ENCODE data around the gene CRLF3.

DNA sequence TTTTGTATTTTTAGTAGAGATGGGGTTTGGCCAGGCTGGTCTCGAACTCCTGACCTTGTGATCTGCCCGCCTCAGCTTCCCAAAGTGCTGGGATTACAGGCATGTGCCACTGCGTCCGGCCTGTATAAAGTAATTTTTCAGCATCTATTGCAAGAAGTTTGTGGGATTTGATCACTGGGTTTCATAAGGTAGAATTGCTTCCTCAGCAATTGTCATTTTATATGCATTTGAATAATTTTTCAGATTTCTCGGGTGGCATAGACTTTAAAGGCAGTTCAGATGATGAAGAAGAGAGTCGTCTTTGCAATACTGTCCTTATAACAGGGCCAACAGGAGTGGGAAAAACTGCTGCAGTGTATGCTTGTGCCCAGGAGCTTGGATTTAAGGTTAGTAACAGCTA lies 44.5 kb upstream of the CRLF3 start:
- TF ChIP-seq, protein P1, sequence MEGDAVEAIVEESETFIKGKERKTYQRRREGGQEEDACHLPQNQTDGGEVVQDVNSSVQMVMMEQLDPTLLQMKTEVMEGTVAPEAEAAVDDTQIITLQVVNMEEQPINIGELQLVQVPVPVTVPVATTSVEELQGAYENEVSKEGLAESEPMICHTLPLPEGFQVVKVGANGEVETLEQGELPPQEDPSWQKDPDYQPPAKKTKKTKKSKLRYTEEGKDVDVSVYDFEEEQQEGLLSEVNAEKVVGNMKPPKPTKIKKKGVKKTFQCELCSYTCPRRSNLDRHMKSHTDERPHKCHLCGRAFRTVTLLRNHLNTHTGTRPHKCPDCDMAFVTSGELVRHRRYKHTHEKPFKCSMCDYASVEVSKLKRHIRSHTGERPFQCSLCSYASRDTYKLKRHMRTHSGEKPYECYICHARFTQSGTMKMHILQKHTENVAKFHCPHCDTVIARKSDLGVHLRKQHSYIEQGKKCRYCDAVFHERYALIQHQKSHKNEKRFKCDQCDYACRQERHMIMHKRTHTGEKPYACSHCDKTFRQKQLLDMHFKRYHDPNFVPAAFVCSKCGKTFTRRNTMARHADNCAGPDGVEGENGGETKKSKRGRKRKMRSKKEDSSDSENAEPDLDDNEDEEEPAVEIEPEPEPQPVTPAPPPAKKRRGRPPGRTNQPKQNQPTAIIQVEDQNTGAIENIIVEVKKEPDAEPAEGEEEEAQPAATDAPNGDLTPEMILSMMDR (conservative IDR thresholded peaks at IDR 0.05 in 1 of 2, IDR thresholded peaks at IDR 0.05 in 1 of 2; ENCODE audit: low read depth in 1 of 2, low read length in 2 of 2): no peak
- no peak for TF ChIP-seq EZH2 (IDR thresholded peaks at IDR 0.05; ENCODE audit: low read length, missing control alignments)

Data from fibroblast of lung (primary cell).